NCI-H2107 (cell line): ENCODE results near the gene CCR4.
"Not testable (repeated sequence)": the region's sequence is repeated elsewhere in the genome, so short reads cannot be mapped to it uniquely, and the experiment has no call there.

Source experiments
- DNase-seq: peaks from one replicate; lab custom pipeline; 2025; lab: John Stamatoyannopoulos, UW

The CCR4 gene

GRCh38 chr3:32952369-32953077 is 1.1 kb downstream of the CCR4 start:
- DNase-seq: no peak

- DNase-seq: no peak
Observed at GRCh38 chr3:32954506-32954905, 3.1 kb downstream of the CCR4 start.

GRCh38 chr3:32956750-32957570 is 5.5 kb downstream of the CCR4 start:
- DNase-seq: no peak

- DNase-seq: no peak
Observed at GRCh38 chr3:32958509-32958908, 7.1 kb downstream of the CCR4 start.

- no peak for DNase-seq
Observed at GRCh38 chr3:32959371-32959770, 7.9 kb downstream of the CCR4 start.

- no peak for DNase-seq
Observed at GRCh38 chr3:32960404-32961170, 9.1 kb downstream of the CCR4 start.

GRCh38 chr3:32961189-32961715 is 9.8 kb downstream of the CCR4 start:
- DNase-seq: no peak

GRCh38 chr3:32963871-32964270 is 12.4 kb downstream of the CCR4 start:
- no peak for DNase-seq

- DNase-seq: not testable (repeated sequence)
Observed at GRCh38 chr3:32964781-32965180, 13.3 kb downstream of the CCR4 start.

GRCh38 chr3:32965617-32966213 is 14.3 kb downstream of the CCR4 start:
- DNase-seq: not testable (repeated sequence)

GRCh38 chr3:32966627-32967026 is 15.2 kb downstream of the CCR4 start:
- not testable (repeated sequence) for DNase-seq

GRCh38 chr3:32968166-32968919 is 16.9 kb downstream of the CCR4 start:
- DNase-seq: no peak

- no peak for DNase-seq
Observed at GRCh38 chr3:32968920-32969389, 17.5 kb downstream of the CCR4 start.

- no peak for DNase-seq
Observed at GRCh38 chr3:32969656-32970055, 18.2 kb downstream of the CCR4 start.

GRCh38 chr3:32971291-32971690 is 19.8 kb downstream of the CCR4 start:
- not testable (repeated sequence) for DNase-seq

GRCh38 chr3:32972482-32973146 is 21.2 kb downstream of the CCR4 start:
- no peak for DNase-seq

GRCh38 chr3:32973982-32974381 is 22.5 kb downstream of the CCR4 start:
- no peak for DNase-seq

- DNase-seq: no peak
Observed at GRCh38 chr3:32975891-32976595, 24.6 kb downstream of the CCR4 start.

GRCh38 chr3:32977861-32978260 is 26.4 kb downstream of the CCR4 start:
- no peak for DNase-seq

GRCh38 chr3:32978331-32978730 is 26.9 kb downstream of the CCR4 start:
- no peak for DNase-seq
